HEK293T (cell line): Measurements from ENCODE around the gene IFI44L.

Source experiments
- CTCF ChIA-PET: fragments of 350-600 bp; formaldehyde crosslinking; extraction: SDS; loops from one replicate; lab custom pipeline; 2021; ENCODE audit warnings: antibody characterized with exemption, inconsistent platforms; lab: Yijun Ruan, JAX
- POLR2A ChIA-PET: fragments of 350-600 bp; formaldehyde crosslinking; extraction: SDS; loops from one replicate; lab custom pipeline; 2020; ENCODE audit warnings: antibody characterized with exemption, inconsistent platforms; lab: Yijun Ruan, JAX
- DNase-seq: peaks from one replicate; pipeline ENCODE4 v3.0.0; 2012; ENCODE audit warnings: mixed read lengths; ENCODE audit errors: extremely low spot score
- ARNT ChIP-seq: fragments of 450-650 bp; IDR thresholded peaks from 2 replicates; pipeline ENCODE4 v1.6.1; 2017; ENCODE audit warnings: mild to moderate bottlenecking
- BHLHE40 ChIP-seq: fragments of 450-650 bp; IDR thresholded peaks from 2 replicates; pipeline ENCODE4 v1.6.1; 2016; ENCODE audit warnings: mild to moderate bottlenecking, moderate library complexity, borderline replicate concordance
- CTBP1 ChIP-seq: fragments of 450-650 bp; IDR thresholded peaks from 2 replicates; pipeline ENCODE4 v1.6.1; 2016; ENCODE audit warnings: borderline replicate concordance
- ELF4 ChIP-seq: fragments of 450-650 bp; IDR thresholded peaks from 2 replicates; pipeline ENCODE4 v1.6.1; 2017; ENCODE audit warnings: antibody characterized with exemption
- FOXA1 ChIP-seq: fragments of 450-650 bp; IDR thresholded peaks from 2 replicates; pipeline ENCODE4 v1.6.1; 2016; ENCODE audit warnings: mild to moderate bottlenecking
- FOXK2 ChIP-seq: fragments of 450-650 bp; IDR thresholded peaks from 2 replicates; pipeline ENCODE4 v1.6.1; 2016; ENCODE audit warnings: mild to moderate bottlenecking
- FOXM1 ChIP-seq: fragments of 450-650 bp; IDR thresholded peaks from 2 replicates; pipeline ENCODE4 v1.6.1; 2017; ENCODE audit warnings: mild to moderate bottlenecking, borderline replicate concordance
- HDGF ChIP-seq: fragments of 450-650 bp; IDR thresholded peaks from 2 replicates; pipeline ENCODE4 v1.6.1; 2017; ENCODE audit warnings: antibody characterized with exemption, borderline replicate concordance
- L3MBTL2 ChIP-seq: fragments of 450-650 bp; conservative IDR thresholded peaks from 2 replicates; pipeline ENCODE4 v1.6.1; 2016; ENCODE audit warnings: mild to moderate bottlenecking
- LEF1 ChIP-seq: fragments of 450-650 bp; IDR thresholded peaks from 2 replicates; pipeline ENCODE4 v1.6.1; 2017; ENCODE audit warnings: mild to moderate bottlenecking, borderline replicate concordance
- NFRKB ChIP-seq: fragments of 450-650 bp; IDR thresholded peaks from 2 replicates; pipeline ENCODE4 v1.6.1; 2016; ENCODE audit warnings: mild to moderate bottlenecking, moderate library complexity
- PKNOX1 ChIP-seq: fragments of 450-650 bp; IDR thresholded peaks from 2 replicates; pipeline ENCODE4 v1.6.1; 2016
- SP1 ChIP-seq: fragments of 450-650 bp; IDR thresholded peaks from 2 replicates; pipeline ENCODE4 v1.6.1; 2017
- SUZ12 ChIP-seq: fragments of 450-650 bp; IDR thresholded peaks from 2 replicates; pipeline ENCODE4 v1.6.1; 2016; ENCODE audit warnings: mild to moderate bottlenecking
- TARDBP ChIP-seq: fragments of 450-650 bp; IDR thresholded peaks from 2 replicates; pipeline ENCODE4 v1.6.1; 2016
- ZNF384 ChIP-seq: fragments of 450-650 bp; IDR thresholded peaks from 2 replicates; pipeline ENCODE4 v1.6.1; 2016

Gene IFI44L

GRCh38 chr1:78619803-78620579, at the start of gene IFI44L:
IFI44L (plus strand) TSS chr1:78620448; CDS start chr1:78627916, 7,468 bp downstream.
- POLR2A ChIA-PET, result no interaction called here
- no peak for DNase-seq
- TF ChIP-seq ZNF384 (peak; percentile 87), TARDBP (no peak)
- CTCF ChIA-PET, result interaction anchor here (0.9 to 1.2 kb wide), 2 partner anchors 53 to 71 kb away, joined by 3 to 5 read pairs; no protein-coding TSS in a partner anchor

- TF ChIP-seq ZNF384 (no peak), HDGF (no peak), ARNT (no peak), NFRKB (no peak), FOXA1 (no peak), SP1 (no peak), PKNOX1 (no peak), L3MBTL2 (no peak), LEF1 (no peak), CTBP1 (no peak), SUZ12 (no peak), ELF4 (no peak), TARDBP (no peak), BHLHE40 (no peak), FOXM1 (no peak), FOXK2 (no peak)
- CTCF ChIA-PET, result no interaction called here
- POLR2A ChIA-PET, result no interaction called here
- DNase-seq, result no peak
Observed at GRCh38 chr1:78570539-78570938, 49.7 kb upstream of the IFI44L start.

DNA sequence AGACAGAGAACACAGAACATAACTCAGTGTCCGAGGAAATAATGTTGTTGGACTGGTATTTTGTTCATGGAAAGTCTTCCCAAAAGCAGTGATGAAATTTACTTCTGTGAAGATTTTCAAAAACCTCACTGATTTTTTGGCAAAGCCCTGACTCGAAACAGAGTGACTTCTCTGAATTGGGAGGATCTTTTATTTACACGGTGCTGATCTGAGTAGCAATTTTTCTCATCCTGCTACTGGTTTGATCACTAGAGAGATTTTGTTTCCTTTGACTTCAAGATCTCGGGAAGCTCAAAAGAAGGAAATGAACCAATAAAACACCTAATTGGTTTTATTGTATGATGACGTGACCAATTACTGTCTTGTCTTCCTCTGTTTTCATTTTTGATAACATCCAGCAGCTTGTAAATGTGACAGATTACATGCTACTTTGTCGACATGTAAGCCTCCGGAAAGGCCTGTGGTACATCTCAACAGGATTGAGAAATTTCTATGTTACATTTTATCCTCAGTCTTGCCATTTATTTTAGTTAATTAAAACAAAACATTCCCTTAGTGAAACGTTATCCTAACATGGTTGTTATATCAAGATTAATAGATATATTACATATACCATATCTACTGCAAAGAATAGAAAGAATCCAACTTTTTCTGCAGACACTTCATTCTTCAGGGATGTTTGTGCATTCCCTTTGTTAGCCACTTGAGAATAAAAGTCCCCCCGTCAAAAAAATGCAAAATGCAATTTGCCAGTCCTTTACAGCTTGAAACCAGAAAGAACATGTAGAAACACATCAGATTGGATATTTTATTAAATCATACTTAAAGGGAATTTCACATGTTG, 42.8 kb upstream of the IFI44L start:
- TF ChIP-seq FOXM1, result no peak
- no peak for TF ChIP-seq LEF1
- no peak for TF ChIP-seq CTBP1
- no peak for TF ChIP-seq PKNOX1
- no peak for TF ChIP-seq ARNT
- no peak for TF ChIP-seq FOXK2
- no peak for TF ChIP-seq HDGF
- TF ChIP-seq BHLHE40, result no peak
- TF ChIP-seq L3MBTL2, result no peak
- no peak for TF ChIP-seq FOXA1
- TF ChIP-seq SP1, result no peak
- no peak for TF ChIP-seq NFRKB
- no peak for TF ChIP-seq TARDBP
- CTCF ChIA-PET, result no interaction called here
- POLR2A ChIA-PET, result no interaction called here
- DNase-seq, result no peak

- ChIA-PET POLR2A (no interaction called here), CTCF (no interaction called here)
- TF ChIP-seq CTBP1 (no peak), SP1 (no peak), NFRKB (no peak), FOXM1 (no peak), ARNT (no peak), FOXA1 (no peak), SUZ12 (no peak), HDGF (no peak), TARDBP (no peak), ELF4 (no peak), PKNOX1 (no peak), FOXK2 (no peak), L3MBTL2 (no peak), LEF1 (no peak), ZNF384 (no peak), BHLHE40 (no peak)
- no peak for DNase-seq
Observed at GRCh38 chr1:78586572-78586971, 33.7 kb upstream of the IFI44L start.

GRCh38 chr1:78587211-78587610, 33.0 kb upstream of the IFI44L start:
- CTCF ChIA-PET, result no interaction called here
- TF ChIP-seq L3MBTL2, result no peak
- no peak for TF ChIP-seq NFRKB
- TF ChIP-seq FOXM1, result no peak
- no peak for TF ChIP-seq FOXA1
- no peak for TF ChIP-seq LEF1
- no peak for TF ChIP-seq PKNOX1
- TF ChIP-seq ZNF384, result no peak
- TF ChIP-seq HDGF, result no peak
- no peak for TF ChIP-seq TARDBP
- TF ChIP-seq CTBP1, result no peak
- TF ChIP-seq BHLHE40, result no peak
- TF ChIP-seq SP1, result no peak
- TF ChIP-seq FOXK2, result no peak
- POLR2A ChIA-PET, result no interaction called here
- no peak for DNase-seq
